GM19025 (cell line): ENCODE results near the gene COL12A1.

Source experiments
- ATAC-seq: cut with Tn5 transposase; IDR thresholded peaks from one replicate; pipeline ENCODE4 v1.9.1; 2021; ENCODE audit warnings: mild to moderate bottlenecking, low read depth, moderate library complexity; ENCODE audit not compliant: unreplicated experiment

Gene COL12A1

GRCh38 chr6:75149240-75149639 lies 56.6 kb downstream of the COL12A1 start:
- ATAC-seq, result no peak

- peak; percentile 78 for ATAC-seq
Measured at GRCh38 chr6:75147512-75147911, 58.3 kb downstream of the COL12A1 start.

- no peak for ATAC-seq
Measured at GRCh38 chr6:75145976-75146375, 59.9 kb downstream of the COL12A1 start.

- ATAC-seq, result no peak
Measured at GRCh38 chr6:75145211-75145610, 60.6 kb downstream of the COL12A1 start.

GRCh38 chr6:75144386-75144785 lies 61.5 kb downstream of the COL12A1 start:
- no peak for ATAC-seq

GRCh38 chr6:75143191-75143590 lies 62.7 kb downstream of the COL12A1 start:
- no peak for ATAC-seq

- no peak for ATAC-seq
Measured at GRCh38 chr6:75142721-75143120, 63.1 kb downstream of the COL12A1 start.

GRCh38 chr6:75135876-75136275 lies 70.0 kb downstream of the COL12A1 start:
- ATAC-seq, result no peak

GRCh38 chr6:75135450-75135849 lies 70.4 kb downstream of the COL12A1 start:
- no peak for ATAC-seq

- ATAC-seq, result no peak
Measured at GRCh38 chr6:75130784-75131183, 75.1 kb downstream of the COL12A1 start.

GRCh38 chr6:75128878-75129570 lies 76.8 kb downstream of the COL12A1 start:
- no peak for ATAC-seq

GRCh38 chr6:75126518-75126917 lies 79.3 kb downstream of the COL12A1 start:
- ATAC-seq, result no peak

GRCh38 chr6:75124983-75125382 lies 80.9 kb downstream of the COL12A1 start:
- no peak for ATAC-seq

GRCh38 chr6:75124085-75124484 lies 81.8 kb downstream of the COL12A1 start:
- no peak for ATAC-seq

GRCh38 chr6:75118925-75119515 lies 86.8 kb downstream of the COL12A1 start:
- ATAC-seq, result no peak

- ATAC-seq, result no peak
Measured at GRCh38 chr6:75117701-75118100, 88.2 kb downstream of the COL12A1 start.

GRCh38 chr6:75116946-75117345 lies 88.9 kb downstream of the COL12A1 start:
- no peak for ATAC-seq

GRCh38 chr6:75115481-75115880 lies 90.4 kb downstream of the COL12A1 start:
- ATAC-seq, result no peak

- ATAC-seq, result no peak
Measured at GRCh38 chr6:75114806-75115205, 91.0 kb downstream of the COL12A1 start.

GRCh38 chr6:75114195-75114594 lies 91.7 kb downstream of the COL12A1 start:
- no peak for ATAC-seq

- no peak for ATAC-seq
Measured at GRCh38 chr6:75113446-75113845, 92.4 kb downstream of the COL12A1 start.

GRCh38 chr6:75109765-75110164 lies 96.1 kb downstream of the COL12A1 start:
- ATAC-seq, result no peak
